ENCODE results near the gene LIPM. TPM values are rescaled to one million over a fixed set of nuclear protein-coding genes. Genes with fewer than 3 reads are reported as not detected.

Gene LIPM
- total RNA-seq, 2 experiments from 2014 or later, result not detected

DNA sequence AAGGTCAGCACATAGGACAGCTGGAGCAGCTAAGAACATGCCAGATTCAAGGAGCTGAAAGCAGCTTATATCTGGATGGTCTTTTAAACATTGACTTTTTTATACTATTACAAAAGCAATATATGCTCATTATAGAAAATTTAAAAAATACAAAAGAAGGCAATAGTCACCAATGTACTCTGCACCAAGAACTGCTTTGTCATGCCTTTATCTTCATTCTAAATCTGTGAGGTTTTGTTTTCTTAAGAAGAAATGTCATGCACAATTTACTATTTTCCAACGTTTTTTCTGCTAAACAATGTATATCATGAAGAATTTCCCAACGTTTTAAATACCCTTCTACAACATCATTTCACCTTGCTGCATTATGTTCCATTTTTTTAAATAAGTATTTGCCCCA, 2.8 kb downstream of the LIPM start:
- DNase-seq, result no peak
- intact Hi-C loops (cut with micrococcal nuclease), result no loop called here

DNA sequence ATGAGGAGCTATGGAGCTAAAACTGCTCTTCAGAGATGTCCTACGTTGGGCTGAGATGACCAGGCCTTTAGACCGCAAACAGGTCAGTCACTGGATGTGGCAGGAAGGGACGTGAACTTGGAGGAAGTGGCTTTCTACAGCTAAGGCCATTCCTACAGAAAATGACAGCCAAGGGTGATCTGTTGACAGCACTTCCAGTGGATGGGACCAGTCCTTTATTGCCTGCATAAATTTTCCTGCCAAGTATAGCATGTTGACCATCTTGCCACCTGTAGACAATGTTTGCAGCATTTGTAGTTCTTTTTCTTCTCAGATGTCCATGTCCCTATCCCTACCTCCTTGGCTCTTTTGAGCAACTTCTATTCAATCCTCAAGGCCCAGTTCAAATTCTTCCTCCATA, 3.4 kb downstream of the LIPM start:
- no peak overlapping the region for H3K27ac Mint-ChIP-seq
- no peaks in the 10 kb centered on the region for H3K9me3 Mint-ChIP-seq
- intact Hi-C loops (cut with micrococcal nuclease), result no loop called here
- no peak overlapping the region for H3K4me3 Mint-ChIP-seq
- no peak for DNase-seq
- CTCF ChIA-PET, result interaction anchor here (0.6 to 0.9 kb wide), 2 partner anchors 32 to 752 kb away, joined by 4 read pairs; no protein-coding TSS in a partner anchor
- peaks cover 2% of the 10 kb centered on the region for H3K27me3 Mint-ChIP-seq (ENCODE audit: low read depth)
- H3K4me1 Mint-ChIP-seq (ENCODE audit: low read depth), result peaks cover 8% of the 10 kb centered on the region
- no peaks in the 10 kb centered on the region for H3K36me3 Mint-ChIP-seq (ENCODE audit: low read depth)

More for the DNA sequence above, 2.8 kb downstream of the LIPM start:
- Mint-ChIP-seq H3K27ac (no peak overlapping the region), H3K27me3 (ENCODE audit: low read depth) (peaks cover 2% of the 10 kb centered on the region), H3K4me1 (ENCODE audit: low read depth) (peaks cover 7% of the 10 kb centered on the region), H3K9me3 (no peaks in the 10 kb centered on the region), H3K4me3 (no peak overlapping the region), H3K36me3 (ENCODE audit: low read depth) (no peaks in the 10 kb centered on the region)
- CTCF ChIA-PET, result interaction anchor here (0.6 to 1.0 kb wide), 3 partner anchors 30 to 752 kb away, joined by 3 to 4 read pairs (median 4); no protein-coding TSS in a partner anchor

DNA sequence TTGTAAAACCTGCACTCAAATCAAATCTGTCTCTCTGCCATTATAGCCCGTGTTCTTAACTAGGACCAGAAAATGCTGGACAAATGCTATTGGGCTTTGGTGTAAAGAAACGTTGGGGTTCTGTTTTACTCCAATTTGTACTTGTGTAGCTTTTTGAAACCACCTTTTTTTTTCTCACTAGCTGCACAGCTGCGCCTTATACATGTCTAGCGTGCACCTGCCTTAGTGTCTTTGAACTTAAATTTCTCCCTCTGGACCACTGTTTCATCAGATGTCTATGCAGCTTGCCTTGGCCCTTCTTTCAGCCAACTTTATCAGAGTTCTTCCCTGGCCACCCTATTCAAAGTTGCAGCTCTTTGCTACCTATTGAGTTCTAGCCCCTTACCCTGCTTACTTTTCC, 7.1 kb downstream of the LIPM start:
- intact Hi-C loops (cut with micrococcal nuclease), result loop anchor here (1.0 to 5.0 kb wide), 3 partner anchors 121 to 244 kb away; partner anchors contain the start of gene RNLS
- H3K9me3 Mint-ChIP-seq, result no peaks in the 10 kb centered on the region
- CTCF ChIA-PET, result interaction anchor here (0.7 to 3.5 kb wide), 10 partner anchors 25 to 252 kb away, joined by 3 to 31 read pairs (median 3); no protein-coding TSS in a partner anchor
- no peaks in the 10 kb centered on the region for H3K36me3 Mint-ChIP-seq (ENCODE audit: low read depth)
- peaks cover 8% of the 10 kb centered on the region for H3K4me1 Mint-ChIP-seq (ENCODE audit: low read depth)
- no peak overlapping the region for H3K27ac Mint-ChIP-seq
- no peaks in the 10 kb centered on the region for H3K27me3 Mint-ChIP-seq (ENCODE audit: low read depth)
- no peak for DNase-seq
- H3K4me3 Mint-ChIP-seq, result no peak overlapping the region

DNA sequence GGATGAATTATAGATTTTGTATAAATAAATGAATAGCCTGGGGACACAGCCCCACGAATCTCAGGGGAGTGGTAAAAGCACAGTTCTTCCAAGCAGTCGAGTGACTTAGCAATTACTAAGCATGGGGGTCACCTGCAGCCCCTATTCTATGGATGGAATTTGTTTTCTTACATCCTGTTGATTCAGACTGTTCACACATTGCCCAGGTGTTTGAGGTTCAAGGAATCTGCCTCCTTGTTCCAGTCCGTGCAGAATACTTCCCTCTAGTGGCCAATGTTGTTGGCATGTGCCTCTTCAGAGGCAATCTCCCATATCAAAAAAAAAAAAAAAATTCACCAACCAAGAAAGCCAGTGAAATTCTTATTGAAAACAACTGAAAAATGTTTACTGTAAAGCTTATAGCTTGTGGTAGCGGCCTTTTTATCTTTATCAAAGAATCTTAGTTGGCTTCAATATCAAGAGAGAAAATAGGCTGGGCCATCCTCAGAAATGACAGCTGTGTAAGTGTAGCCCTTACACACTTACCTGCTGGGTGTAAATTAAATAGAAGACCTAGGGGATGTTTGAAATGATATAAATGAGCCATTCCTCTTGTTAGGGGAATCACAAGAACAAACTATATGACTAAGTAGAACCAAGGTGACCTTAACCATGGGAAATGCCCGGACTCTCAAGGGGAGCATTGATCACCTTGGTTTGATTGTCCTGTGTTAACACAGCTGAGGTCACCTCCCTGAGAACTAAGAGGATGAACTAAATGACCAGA, 7.8 kb downstream of the LIPM start:
- no peak overlapping the region for H3K27ac Mint-ChIP-seq
- CTCF ChIA-PET, result interaction anchor here (0.6 to 3.5 kb wide), 37 partner anchors 11 to 1234 kb away, joined by 3 to 31 read pairs (median 4); partner anchors contain the start of gene RNLS

DNA sequence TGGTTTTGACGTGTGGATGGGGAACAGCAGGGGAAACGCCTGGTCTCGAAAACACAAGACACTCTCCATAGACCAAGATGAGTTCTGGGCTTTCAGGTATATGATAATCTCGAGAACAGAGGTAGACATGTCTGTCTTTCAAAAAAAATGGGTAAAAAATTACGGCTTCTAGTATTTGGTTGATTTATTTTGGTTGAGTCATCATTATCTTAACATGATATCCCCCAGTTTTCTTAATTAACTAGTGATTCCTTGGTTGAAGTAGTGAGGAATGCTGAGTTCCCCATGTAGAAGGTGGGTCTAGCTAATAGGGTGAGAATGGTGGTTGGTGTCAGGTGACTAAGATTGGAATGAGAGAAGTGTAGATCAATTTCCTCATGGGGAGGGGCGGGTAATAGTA, 10.7 kb downstream of the LIPM start:
- Mint-ChIP-seq H3K36me3 (ENCODE audit: low read depth) (no peaks in the 10 kb centered on the region), H3K9me3 (no peaks in the 10 kb centered on the region), H3K27ac (no peak overlapping the region), H3K27me3 (ENCODE audit: low read depth) (no peaks in the 10 kb centered on the region), H3K4me3 (no peak overlapping the region), H3K4me1 (ENCODE audit: low read depth) (peaks cover 22% of the 10 kb centered on the region)
- CTCF ChIA-PET, result interaction anchor here (0.6 to 3.4 kb wide), 4 partner anchors 85 to 126 kb away, joined by 3 to 18 read pairs (median 4); no protein-coding TSS in a partner anchor
- intact Hi-C loops (cut with micrococcal nuclease), result loop anchor here (5.0 kb wide), 1 partner anchor 231 kb away; the partner anchor contains the start of gene RNLS
- no peak for DNase-seq

More for the DNA sequence above, 7.8 kb downstream of the LIPM start:
- peak; percentile 48 for DNase-seq
- H3K4me3 Mint-ChIP-seq, result no peak overlapping the region
- intact Hi-C loops (cut with micrococcal nuclease), result loop anchor here (1.0 to 5.0 kb wide), 3 partner anchors 122 to 245 kb away; partner anchors contain the start of gene RNLS
- no peaks in the 10 kb centered on the region for H3K27me3 Mint-ChIP-seq (ENCODE audit: low read depth)
- no peaks in the 10 kb centered on the region for H3K36me3 Mint-ChIP-seq (ENCODE audit: low read depth)
- peaks cover 13% of the 10 kb centered on the region for H3K4me1 Mint-ChIP-seq (ENCODE audit: low read depth)
- no peaks in the 10 kb centered on the region for H3K9me3 Mint-ChIP-seq

DNA sequence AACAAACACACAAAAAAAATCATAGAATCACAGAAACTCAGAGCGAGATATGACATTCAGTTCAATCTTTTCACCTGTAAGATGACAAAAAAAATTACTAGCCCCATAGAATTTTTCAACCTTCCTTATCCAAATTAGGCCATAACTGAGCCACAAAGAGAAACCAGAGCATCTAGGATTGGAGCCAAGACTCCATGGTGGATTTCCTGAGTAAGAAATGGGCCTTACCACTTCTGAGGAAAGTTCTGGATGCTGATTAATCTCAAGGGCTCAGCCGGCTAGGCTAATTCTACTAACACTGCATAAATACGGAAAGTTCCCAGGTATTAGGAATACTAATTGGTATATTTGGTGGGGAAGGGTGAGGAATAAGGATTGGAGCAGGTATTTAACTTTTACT, 16.8 kb downstream of the LIPM start:
- H3K27me3 Mint-ChIP-seq (ENCODE audit: low read depth), result no peaks in the 10 kb centered on the region
- CTCF ChIA-PET, result interaction anchor here (1.0 kb wide), 1 partner anchor 15 kb away, joined by 3 read pairs; no protein-coding TSS in a partner anchor
- no peak for DNase-seq
- no peak overlapping the region for H3K4me3 Mint-ChIP-seq
- no peak overlapping the region for H3K27ac Mint-ChIP-seq
- no peaks in the 10 kb centered on the region for H3K9me3 Mint-ChIP-seq
- intact Hi-C loops (cut with micrococcal nuclease), result no loop called here
- no peaks in the 10 kb centered on the region for H3K36me3 Mint-ChIP-seq (ENCODE audit: low read depth)
- peaks cover 29% of the 10 kb centered on the region for H3K4me1 Mint-ChIP-seq (ENCODE audit: low read depth)

DNA sequence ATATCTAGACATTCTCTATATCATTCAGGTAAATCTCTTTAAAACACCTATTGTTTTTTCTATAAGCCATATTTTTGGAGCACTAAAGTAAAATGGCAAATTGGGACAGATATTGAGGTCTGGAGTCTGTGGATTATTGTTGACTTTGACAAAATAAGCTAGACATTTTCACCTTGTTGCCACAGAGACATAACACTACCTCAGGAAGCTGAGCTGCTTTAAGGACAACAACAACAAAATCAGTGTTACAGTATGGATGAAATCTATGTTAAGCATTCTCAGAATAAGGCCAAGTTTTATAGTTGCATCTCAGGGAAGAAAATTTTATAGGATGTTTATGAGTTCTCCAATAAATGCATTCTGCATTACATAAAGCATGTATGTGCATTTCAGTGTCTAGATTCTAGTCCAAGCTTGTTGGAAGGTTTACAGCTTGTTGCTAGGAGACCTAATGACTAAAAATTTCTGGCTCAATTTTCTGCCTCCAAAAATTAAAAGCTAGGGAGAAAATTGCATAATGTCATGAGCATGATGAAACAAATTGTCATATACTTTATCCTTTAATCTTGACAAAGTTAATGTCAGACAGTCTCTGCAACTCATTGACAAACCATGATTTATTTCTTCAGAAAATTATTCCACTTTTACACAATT, 18.3 kb downstream of the LIPM start:
- no peak for DNase-seq
- no peaks in the 10 kb centered on the region for H3K27me3 Mint-ChIP-seq (ENCODE audit: low read depth)
- H3K4me1 Mint-ChIP-seq (ENCODE audit: low read depth), result peaks cover 27% of the 10 kb centered on the region
- intact Hi-C loops (cut with micrococcal nuclease), result no loop called here
- CTCF ChIA-PET, result interaction anchor here (0.6 to 7.5 kb wide), 5 partner anchors 10 to 222 kb away, joined by 3 to 45 read pairs (median 3); no protein-coding TSS in a partner anchor
- H3K27ac Mint-ChIP-seq, result no peak overlapping the region
- no peaks in the 10 kb centered on the region for H3K36me3 Mint-ChIP-seq (ENCODE audit: low read depth)
- no peaks in the 10 kb centered on the region for H3K9me3 Mint-ChIP-seq
- H3K4me3 Mint-ChIP-seq, result no peak overlapping the region

DNA sequence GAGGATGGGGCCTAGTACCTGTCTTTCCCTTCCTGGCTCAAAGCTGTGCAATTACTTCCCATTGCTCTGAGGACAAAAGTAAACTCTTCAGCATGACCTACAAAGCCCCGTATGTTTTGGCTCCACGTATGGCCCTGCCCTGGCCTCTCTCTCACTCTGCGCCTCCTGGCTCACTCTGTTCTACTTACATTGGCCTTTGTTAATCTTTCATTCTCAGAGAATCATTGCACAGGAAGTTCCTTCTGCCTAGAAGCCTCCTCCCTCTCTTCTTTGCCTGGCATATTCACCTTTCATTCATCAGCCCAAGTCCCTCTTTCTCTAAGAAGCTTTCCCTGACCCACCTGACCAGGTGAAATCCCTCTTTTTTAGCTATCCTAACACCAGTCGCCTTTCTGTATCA, 23.9 kb downstream of the LIPM start:
- DNase-seq, result peak; percentile 20
- Mint-ChIP-seq H3K9me3 (no peaks in the 10 kb centered on the region), H3K27ac (peak overlapping the region; percentile 25), H3K4me1 (ENCODE audit: low read depth) (peaks cover 53% of the 10 kb centered on the region), H3K27me3 (ENCODE audit: low read depth) (no peaks in the 10 kb centered on the region), H3K36me3 (ENCODE audit: low read depth) (no peaks in the 10 kb centered on the region), H3K4me3 (no peak overlapping the region)
- intact Hi-C loops (cut with micrococcal nuclease), result loop anchor here (2.0 to 5.0 kb wide), 4 partner anchors 244 to 964 kb away; partner anchors contain the start of genes KLLN, PTEN and RNLS
- CTCF ChIA-PET, result interaction anchor here (0.8 to 7.5 kb wide), 7 partner anchors 9 to 391 kb away, joined by 3 to 45 read pairs (median 5); no protein-coding TSS in a partner anchor

DNA sequence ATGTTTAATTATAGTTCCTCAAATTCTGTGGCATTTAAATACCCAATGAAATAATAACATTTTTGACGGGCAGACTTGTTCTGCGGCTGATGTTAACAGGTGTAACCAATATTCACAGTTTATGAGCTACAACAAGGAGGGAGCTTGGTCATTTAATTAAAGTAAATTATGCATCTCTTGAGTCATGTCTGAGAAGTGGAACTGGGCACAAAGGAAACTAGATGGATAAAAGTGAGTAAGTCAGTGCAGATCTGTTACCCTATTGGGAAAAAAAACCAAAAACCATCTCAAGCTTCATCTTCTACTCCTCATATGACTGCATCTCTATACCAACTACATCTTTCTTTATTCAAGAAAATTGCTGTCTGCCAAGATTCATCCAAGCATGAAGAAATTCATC, 25.1 kb downstream of the LIPM start:
- no peaks in the 10 kb centered on the region for H3K36me3 Mint-ChIP-seq (ENCODE audit: low read depth)
- H3K27me3 Mint-ChIP-seq (ENCODE audit: low read depth), result no peaks in the 10 kb centered on the region
- no peak for DNase-seq
- CTCF ChIA-PET, result interaction anchor here (0.6 to 7.5 kb wide), 9 partner anchors 8 to 390 kb away, joined by 3 to 45 read pairs (median 4); no protein-coding TSS in a partner anchor
- H3K4me1 Mint-ChIP-seq (ENCODE audit: low read depth), result peaks cover 51% of the 10 kb centered on the region
- no peak overlapping the region for H3K27ac Mint-ChIP-seq
- intact Hi-C loops (cut with micrococcal nuclease), result loop anchor here (2.0 to 5.0 kb wide), 4 partner anchors 245 to 965 kb away; partner anchors contain the start of genes KLLN, PTEN and RNLS
- H3K4me3 Mint-ChIP-seq, result no peak overlapping the region
- H3K9me3 Mint-ChIP-seq, result no peaks in the 10 kb centered on the region

DNA sequence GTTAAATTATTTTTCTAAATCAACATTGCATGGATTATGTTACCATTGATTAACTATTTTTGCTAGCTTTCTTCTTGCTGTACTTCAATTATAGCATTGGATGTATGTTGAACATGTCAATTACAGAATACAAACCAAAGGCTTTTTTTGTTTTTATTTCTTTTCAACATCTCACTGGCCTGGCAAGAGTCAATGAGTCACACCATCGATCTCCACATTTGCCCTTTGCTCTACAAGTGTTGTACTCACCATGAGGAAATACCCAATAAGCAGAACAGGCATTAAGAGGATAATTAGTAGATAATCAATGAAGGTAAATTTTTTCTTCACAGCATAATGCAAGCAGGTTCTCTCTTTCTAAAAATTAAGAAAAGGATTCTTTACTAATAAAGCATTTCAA, 25.8 kb downstream of the LIPM start:
- Mint-ChIP-seq H3K9me3 (no peaks in the 10 kb centered on the region), H3K27ac (no peak overlapping the region), H3K4me1 (ENCODE audit: low read depth) (peaks cover 47% of the 10 kb centered on the region), H3K36me3 (ENCODE audit: low read depth) (no peaks in the 10 kb centered on the region), H3K27me3 (ENCODE audit: low read depth) (no peaks in the 10 kb centered on the region), H3K4me3 (no peak overlapping the region)
- intact Hi-C loops (cut with micrococcal nuclease), result loop anchor here (5.0 kb wide), 3 partner anchors 246 to 966 kb away; partner anchors contain the start of genes KLLN, PTEN and RNLS
- DNase-seq, result no peak
- CTCF ChIA-PET, result interaction anchor here (0.5 to 3.2 kb wide), 6 partner anchors 18 to 387 kb away, joined by 3 to 13 read pairs (median 3); no protein-coding TSS in a partner anchor

DNA sequence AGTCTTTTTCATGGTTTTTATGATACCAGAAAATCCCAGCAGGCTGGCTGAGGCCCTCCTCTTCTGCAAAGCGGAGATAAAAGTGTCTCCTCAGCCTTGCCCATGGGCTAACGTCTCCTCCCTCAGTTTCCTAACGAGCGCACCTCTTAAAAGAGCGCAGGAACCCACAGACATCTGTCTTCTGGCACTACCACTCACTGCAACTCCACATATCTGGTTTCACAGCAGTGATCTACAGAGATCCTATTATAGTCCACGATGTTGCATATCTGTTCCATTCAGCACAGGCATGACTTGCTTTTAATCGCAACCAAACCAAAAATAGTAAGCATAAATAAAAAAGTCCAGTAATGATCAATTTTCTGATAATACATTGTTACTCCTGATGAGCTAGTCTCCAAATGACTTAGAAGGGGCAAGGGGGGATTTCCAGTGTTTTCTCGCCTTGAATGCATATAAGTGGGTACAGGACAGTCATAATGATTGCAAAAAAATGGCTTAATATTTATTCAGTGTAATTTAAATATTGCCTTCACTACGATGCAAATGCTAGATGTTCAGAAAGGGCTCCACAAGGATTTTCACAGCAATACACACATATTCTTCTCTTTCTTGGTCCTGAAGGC, 28.2 kb downstream of the LIPM start:
- no peak for DNase-seq
- intact Hi-C loops (cut with micrococcal nuclease), result no loop called here
- H3K27me3 Mint-ChIP-seq (ENCODE audit: low read depth), result no peaks in the 10 kb centered on the region
- H3K36me3 Mint-ChIP-seq (ENCODE audit: low read depth), result no peaks in the 10 kb centered on the region
- H3K9me3 Mint-ChIP-seq, result no peaks in the 10 kb centered on the region
- H3K4me1 Mint-ChIP-seq (ENCODE audit: low read depth), result peaks cover 45% of the 10 kb centered on the region
- no peak overlapping the region for H3K27ac Mint-ChIP-seq
- H3K4me3 Mint-ChIP-seq, result no peak overlapping the region
- CTCF ChIA-PET, result interaction anchor here (0.9 to 17.1 kb wide), 4 partner anchors 93 to 199 kb away, joined by 3 to 448 read pairs (median 4); no protein-coding TSS in a partner anchor
